22Rv1 (cell line): Measurements from ENCODE around the gene CXCL1.

ENCODE experiments used
- CTCF ChIP-seq: fragments of 450-650 bp; IDR thresholded peaks from 2 replicates; pipeline ENCODE4 v1.5.1; 2017; ENCODE audit warnings: mild to moderate bottlenecking
- ZFX ChIP-seq: fragments of 450-650 bp; IDR thresholded peaks from 2 replicates; pipeline ENCODE4 v1.6.1; 2017; ENCODE audit warnings: antibody characterized with exemption, borderline replicate concordance

DNA sequence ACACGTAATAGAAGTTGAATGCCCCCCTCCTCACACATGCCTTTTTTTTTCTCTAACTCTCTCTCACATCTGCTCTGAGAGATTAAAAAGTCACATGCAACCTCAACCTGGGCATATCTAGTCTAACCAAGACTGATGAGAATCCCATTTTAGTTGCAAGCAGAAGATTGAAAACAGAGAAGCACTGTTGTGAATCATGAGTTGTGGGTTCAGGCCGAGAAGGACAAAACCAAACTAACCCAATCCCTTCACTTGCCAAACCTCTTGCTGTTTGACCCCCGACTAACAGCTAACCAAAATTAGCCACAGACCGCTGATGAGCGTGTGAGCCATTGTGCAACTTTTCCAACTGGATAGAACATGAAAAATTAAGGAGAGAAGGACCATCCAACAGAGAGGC lies 31.8 kb downstream of the CXCL1 start:
- TF ChIP-seq CTCF (no peak), ZFX (no peak)
